Chondrocyte (in vitro differentiated cells): ENCODE data around the gene TSC2. TPM values are rescaled to one million over a fixed set of nuclear protein-coding genes. Genes with fewer than 3 reads are reported as not detected.

Experiments used
- DNase-seq: peaks from one replicate; pipeline ENCODE4 v3.0.0; 2021; ENCODE audit warnings: mixed read lengths, low spot score
- H3K27ac Mint-ChIP-seq: one replicate; pipeline ENCODE4 v1.8.0; 2021; ENCODE audit warnings: mild to moderate bottlenecking, moderate library complexity, mixed read lengths; ENCODE audit not compliant: unreplicated experiment
- H3K27me3 Mint-ChIP-seq: 2 replicates; pipeline ENCODE4 v1.8.0; 2021; ENCODE audit warnings: low read depth, mixed read lengths
- H3K36me3 Mint-ChIP-seq: 2 replicates; pipeline ENCODE4 v1.8.0; 2021; ENCODE audit warnings: low read depth, mixed read lengths
- H3K4me1 Mint-ChIP-seq: 2 replicates; pipeline ENCODE4 v1.8.0; 2021; ENCODE audit warnings: low read depth, mild to moderate bottlenecking, mixed read lengths
- H3K4me3 Mint-ChIP-seq: one replicate; pipeline ENCODE4 v1.8.0; 2021; ENCODE audit warnings: mild to moderate bottlenecking, moderate library complexity, mixed read lengths; ENCODE audit not compliant: unreplicated experiment
- H3K9me3 Mint-ChIP-seq: 2 replicates; pipeline ENCODE4 v1.8.0; 2021; ENCODE audit warnings: low read depth, mixed read lengths
- CTCF ChIP-seq: fragments of 200-600 bp; sonication (generic); IDR thresholded peaks from 2 replicates; pipeline ENCODE4 v1.5.0; 2021; ENCODE audit warnings: antibody characterized with exemption, mild to moderate bottlenecking, moderate library complexity
- total RNA-seq: library from RNA; stranded (reverse); gene quantifications from 3 replicates; pipeline ENCODE4 v1.2.1, GENCODE V29; 2021

TSC2 gene
- total RNA-seq, 1 donor from 2014 or later, result 108 TPM

GRCh38 chr16:2077016-2077415 lies 29.2 kb downstream of the TSC2 start:
- no peak for TF ChIP-seq CTCF
- Mint-ChIP-seq H3K4me3 (no peak overlapping the region), H3K36me3 (peaks cover 12% of the 10 kb centered on the region), H3K27me3 (no peaks in the 10 kb centered on the region), H3K4me1 (no peaks in the 10 kb centered on the region), H3K9me3 (no peaks in the 10 kb centered on the region), H3K27ac (no peak overlapping the region)
- DNase-seq, result no peak

- TF ChIP-seq CTCF, result no peak
- no peak for DNase-seq
- H3K4me3 Mint-ChIP-seq, result no peak overlapping the region
Measured at GRCh38 chr16:2077696-2078095, 29.9 kb downstream of the TSC2 start.

DNA sequence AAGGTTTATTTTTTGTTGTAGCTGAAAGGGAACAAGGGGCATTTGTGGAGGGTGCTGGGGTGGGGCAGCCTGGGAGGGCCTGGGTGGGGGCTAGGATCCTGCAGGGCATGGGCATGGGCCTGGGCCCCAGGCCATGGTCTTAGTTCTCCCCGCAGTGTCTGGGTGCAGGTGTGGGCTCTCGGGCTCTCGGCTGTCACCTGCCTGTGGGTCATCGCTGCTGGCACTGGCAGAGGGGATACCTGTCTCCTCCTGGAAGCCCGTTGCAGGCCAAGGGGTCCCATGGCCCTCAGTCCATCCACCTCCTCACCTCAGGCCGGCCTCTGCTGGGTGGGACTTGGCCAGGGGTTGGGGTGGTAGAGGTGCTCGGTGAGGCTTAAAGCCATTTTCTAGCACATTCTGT lies 30.3 kb downstream of the TSC2 start:
- H3K27me3 Mint-ChIP-seq, result no peaks in the 10 kb centered on the region
- H3K4me3 Mint-ChIP-seq, result no peak overlapping the region
- no peak overlapping the region for H3K27ac Mint-ChIP-seq
- H3K36me3 Mint-ChIP-seq, result peaks cover 12% of the 10 kb centered on the region
- DNase-seq, result no peak
- no peak for TF ChIP-seq CTCF
- no peaks in the 10 kb centered on the region for H3K4me1 Mint-ChIP-seq
- no peaks in the 10 kb centered on the region for H3K9me3 Mint-ChIP-seq

More at GRCh38 chr16:2077696-2078095, 29.9 kb downstream of the TSC2 start:
- H3K4me1 Mint-ChIP-seq, result no peaks in the 10 kb centered on the region
- peaks cover 12% of the 10 kb centered on the region for H3K36me3 Mint-ChIP-seq
- H3K27ac Mint-ChIP-seq, result no peak overlapping the region
- no peaks in the 10 kb centered on the region for H3K27me3 Mint-ChIP-seq
- no peaks in the 10 kb centered on the region for H3K9me3 Mint-ChIP-seq

DNA sequence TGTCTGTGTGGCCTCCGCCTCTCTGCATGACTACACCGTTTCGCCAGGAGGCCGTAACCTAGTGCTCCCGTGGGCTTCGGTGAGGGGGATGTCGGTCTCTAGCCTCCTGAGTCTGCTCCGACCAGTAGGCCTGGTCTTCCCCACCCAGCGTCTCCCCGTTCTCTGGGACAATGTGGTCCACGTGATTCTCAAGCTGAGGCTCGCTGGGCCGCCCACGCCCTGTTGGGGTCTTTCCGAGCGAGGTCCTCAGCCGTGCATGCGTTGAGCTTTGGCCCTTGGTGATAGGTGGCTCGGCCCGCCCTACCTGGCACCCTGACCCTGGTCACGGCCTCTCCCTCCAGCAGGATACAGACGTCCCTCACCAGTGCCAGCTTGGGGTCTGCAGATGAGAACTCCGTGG lies 30.9 kb downstream of the TSC2 start:
- H3K27ac Mint-ChIP-seq, result no peak overlapping the region
- H3K4me3 Mint-ChIP-seq, result no peak overlapping the region
- no peak for DNase-seq
- H3K9me3 Mint-ChIP-seq, result no peaks in the 10 kb centered on the region
- TF ChIP-seq CTCF, result no peak
- H3K27me3 Mint-ChIP-seq, result no peaks in the 10 kb centered on the region
- no peaks in the 10 kb centered on the region for H3K4me1 Mint-ChIP-seq
- H3K36me3 Mint-ChIP-seq, result peaks cover 9% of the 10 kb centered on the region

- H3K36me3 Mint-ChIP-seq, result peaks cover 8% of the 10 kb centered on the region
- DNase-seq, result no peak
- no peak overlapping the region for H3K4me3 Mint-ChIP-seq
- H3K27ac Mint-ChIP-seq, result no peak overlapping the region
- TF ChIP-seq CTCF, result no peak
- no peaks in the 10 kb centered on the region for H3K27me3 Mint-ChIP-seq
- no peaks in the 10 kb centered on the region for H3K9me3 Mint-ChIP-seq
- H3K4me1 Mint-ChIP-seq, result no peaks in the 10 kb centered on the region
Measured at GRCh38 chr16:2079311-2079800, 31.6 kb downstream of the TSC2 start.
